ENCODE results near the gene RBM19.

RBM19 gene

GRCh38 chr12:113800201-113800600 is 165.9 kb downstream of the RBM19 start:
- TF ChIP-seq FOXP2 (optimal IDR thresholded peaks at IDR 0.05; ENCODE audit: borderline replicate concordance, extremely low read depth, extremely low read length, insufficient read depth) (no peak), POLR2AphosphoS5 (IDR thresholded peaks at IDR 0.05; ENCODE audit: low read depth, low read length) (no peak), TAF1 (IDR thresholded peaks at IDR 0.05; ENCODE audit: borderline replicate concordance, insufficient read depth, low read length) (no peak), SIN3A (IDR thresholded peaks at IDR 0.05; ENCODE audit: borderline replicate concordance, insufficient read depth, low read length) (no peak)
- TF ChIP-seq, protein P1, sequence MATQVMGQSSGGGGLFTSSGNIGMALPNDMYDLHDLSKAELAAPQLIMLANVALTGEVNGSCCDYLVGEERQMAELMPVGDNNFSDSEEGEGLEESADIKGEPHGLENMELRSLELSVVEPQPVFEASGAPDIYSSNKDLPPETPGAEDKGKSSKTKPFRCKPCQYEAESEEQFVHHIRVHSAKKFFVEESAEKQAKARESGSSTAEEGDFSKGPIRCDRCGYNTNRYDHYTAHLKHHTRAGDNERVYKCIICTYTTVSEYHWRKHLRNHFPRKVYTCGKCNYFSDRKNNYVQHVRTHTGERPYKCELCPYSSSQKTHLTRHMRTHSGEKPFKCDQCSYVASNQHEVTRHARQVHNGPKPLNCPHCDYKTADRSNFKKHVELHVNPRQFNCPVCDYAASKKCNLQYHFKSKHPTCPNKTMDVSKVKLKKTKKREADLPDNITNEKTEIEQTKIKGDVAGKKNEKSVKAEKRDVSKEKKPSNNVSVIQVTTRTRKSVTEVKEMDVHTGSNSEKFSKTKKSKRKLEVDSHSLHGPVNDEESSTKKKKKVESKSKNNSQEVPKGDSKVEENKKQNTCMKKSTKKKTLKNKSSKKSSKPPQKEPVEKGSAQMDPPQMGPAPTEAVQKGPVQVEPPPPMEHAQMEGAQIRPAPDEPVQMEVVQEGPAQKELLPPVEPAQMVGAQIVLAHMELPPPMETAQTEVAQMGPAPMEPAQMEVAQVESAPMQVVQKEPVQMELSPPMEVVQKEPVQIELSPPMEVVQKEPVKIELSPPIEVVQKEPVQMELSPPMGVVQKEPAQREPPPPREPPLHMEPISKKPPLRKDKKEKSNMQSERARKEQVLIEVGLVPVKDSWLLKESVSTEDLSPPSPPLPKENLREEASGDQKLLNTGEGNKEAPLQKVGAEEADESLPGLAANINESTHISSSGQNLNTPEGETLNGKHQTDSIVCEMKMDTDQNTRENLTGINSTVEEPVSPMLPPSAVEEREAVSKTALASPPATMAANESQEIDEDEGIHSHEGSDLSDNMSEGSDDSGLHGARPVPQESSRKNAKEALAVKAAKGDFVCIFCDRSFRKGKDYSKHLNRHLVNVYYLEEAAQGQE (IDR thresholded peaks at IDR 0.05; ENCODE audit: insufficient read depth in 1 of 2, low read depth in 2 of 2, low read length in 2 of 2), result no peak

DNA sequence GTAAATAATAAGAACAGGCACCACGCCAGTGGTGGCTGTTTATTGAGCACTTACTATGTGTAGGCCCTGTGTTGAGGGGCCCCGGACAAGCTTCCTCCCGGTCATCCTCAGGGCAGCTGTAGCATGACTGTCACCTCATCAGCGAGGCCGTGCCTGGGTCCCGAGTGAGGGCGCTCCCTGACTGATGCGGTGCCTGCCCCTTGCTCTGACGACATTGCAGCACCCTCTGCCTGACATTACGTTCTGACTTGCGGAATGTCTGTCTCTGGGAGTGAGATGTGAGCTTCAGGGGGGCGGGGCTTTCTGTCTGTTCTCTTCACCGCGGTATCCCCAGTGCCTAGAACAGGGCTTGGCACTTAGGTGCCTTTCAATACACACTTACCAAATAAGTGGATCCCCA is 167.6 kb downstream of the RBM19 start:
- TF ChIP-seq SIN3A (IDR thresholded peaks at IDR 0.05; ENCODE audit: borderline replicate concordance, insufficient read depth, low read length) (no peak), FOXP2 (optimal IDR thresholded peaks at IDR 0.05; ENCODE audit: borderline replicate concordance, extremely low read depth, extremely low read length, insufficient read depth) (no peak)
- TF ChIP-seq, protein P1 (IDR thresholded peaks at IDR 0.05; ENCODE audit: insufficient read depth in 1 of 2, low read depth in 2 of 2, low read length in 2 of 2), result no peak

DNA sequence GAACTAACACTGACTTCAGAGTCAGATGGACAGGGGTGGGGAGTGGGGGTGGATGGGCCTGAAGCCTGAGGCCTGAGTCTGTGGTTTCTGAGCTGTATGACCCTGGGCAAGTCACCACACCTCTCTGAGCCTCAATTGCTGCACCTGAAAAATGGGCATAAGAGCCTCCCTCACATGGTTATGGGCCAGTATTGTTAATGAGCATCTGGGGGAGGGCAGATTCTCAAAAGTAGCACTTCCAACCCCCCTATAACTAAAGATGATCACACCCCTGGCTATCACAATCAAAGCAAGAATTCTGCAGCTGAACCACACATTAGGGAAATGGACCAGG is 168.6 kb downstream of the RBM19 start:
- TF ChIP-seq FOXP2 (optimal IDR thresholded peaks at IDR 0.05; ENCODE audit: borderline replicate concordance, extremely low read depth, extremely low read length, insufficient read depth) (no peak), SIN3A (IDR thresholded peaks at IDR 0.05; ENCODE audit: borderline replicate concordance, insufficient read depth, low read length) (no peak), POLR2AphosphoS5 (IDR thresholded peaks at IDR 0.05; ENCODE audit: low read depth, low read length) (no peak)

DNA sequence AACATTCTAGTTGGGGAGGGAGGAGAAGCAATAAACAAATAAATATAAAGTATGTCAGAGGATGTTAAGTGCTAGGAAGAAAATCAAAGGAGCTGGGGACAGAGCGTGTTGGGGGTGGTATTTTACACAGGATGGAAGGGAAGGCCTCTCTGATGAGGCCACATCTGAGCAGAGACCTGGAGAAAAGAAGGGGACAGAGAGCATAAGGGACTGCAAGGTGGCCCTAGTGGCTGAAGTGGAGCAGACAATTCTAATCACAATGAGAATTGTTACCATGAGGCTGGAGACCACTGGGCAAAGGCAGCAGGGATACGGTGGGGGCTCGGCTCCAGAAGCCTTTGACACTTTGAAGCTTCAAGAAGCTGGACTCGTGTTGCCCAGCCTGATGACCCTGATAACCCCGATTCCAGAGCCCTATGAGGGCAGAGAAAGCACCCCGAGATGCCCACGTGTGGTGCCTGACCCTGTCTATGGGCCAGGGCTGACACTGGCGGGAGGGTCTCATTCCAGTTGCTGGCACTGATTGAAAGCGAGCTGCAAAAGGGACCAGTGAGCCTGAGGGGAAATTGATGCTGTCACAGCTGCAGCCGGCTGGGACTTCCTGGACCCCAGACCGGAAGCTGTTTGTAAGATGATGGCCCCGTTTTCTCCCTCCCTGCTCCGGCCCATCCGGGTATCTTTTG is 169.1 kb downstream of the RBM19 start:
- no peak for TF ChIP-seq SIN3A (IDR thresholded peaks at IDR 0.05; ENCODE audit: borderline replicate concordance, insufficient read depth, low read length)
- no peak for TF ChIP-seq TAF1 (IDR thresholded peaks at IDR 0.05; ENCODE audit: borderline replicate concordance, insufficient read depth, low read length)
- no peak for TF ChIP-seq POLR2AphosphoS5 (IDR thresholded peaks at IDR 0.05; ENCODE audit: low read depth, low read length)
- TF ChIP-seq FOXP2 (optimal IDR thresholded peaks at IDR 0.05; ENCODE audit: borderline replicate concordance, extremely low read depth, extremely low read length, insufficient read depth), result no peak
- TF ChIP-seq, protein P1 (IDR thresholded peaks at IDR 0.05; ENCODE audit: insufficient read depth in 1 of 2, low read depth in 2 of 2, low read length in 2 of 2), result no peak

DNA sequence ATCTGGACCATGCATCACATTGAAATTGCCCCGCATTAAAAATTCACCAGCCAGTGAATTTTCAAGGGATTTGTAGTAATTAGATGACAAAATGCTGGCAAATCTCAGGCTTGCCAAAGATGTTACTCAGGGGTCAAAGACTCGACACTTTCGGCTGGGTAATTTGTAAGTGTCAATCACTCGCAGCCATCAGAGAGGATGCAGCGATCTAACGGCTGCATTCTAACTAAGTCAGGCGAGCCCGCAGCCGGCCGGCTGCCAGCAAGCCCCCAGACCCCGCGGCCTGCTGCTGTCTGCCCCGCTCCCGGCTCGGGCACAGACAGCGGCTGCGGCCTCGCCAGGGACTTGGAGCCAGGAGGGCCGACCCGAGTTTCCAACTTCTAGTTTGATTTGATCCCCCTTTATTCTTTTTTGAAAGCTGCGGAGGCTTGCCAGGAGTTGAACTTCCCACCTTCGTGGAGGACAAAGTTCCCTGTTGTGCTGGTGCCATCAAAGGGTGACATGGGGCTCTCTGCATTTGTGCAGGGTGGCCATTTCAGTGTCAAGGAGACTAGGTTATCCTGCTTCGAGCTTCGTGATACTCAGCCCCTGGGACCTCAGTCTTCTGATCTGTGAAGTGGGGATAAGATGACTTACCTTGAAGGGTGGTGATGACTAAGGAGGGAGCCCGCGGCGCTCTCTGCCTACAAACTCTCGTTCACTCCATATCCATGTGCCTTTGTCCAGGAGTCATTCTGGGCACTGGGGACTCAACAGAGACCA is 169.9 kb downstream of the RBM19 start:
- TF ChIP-seq, protein P1 (IDR thresholded peaks at IDR 0.05; ENCODE audit: insufficient read depth in 1 of 2, low read depth in 2 of 2, low read length in 2 of 2), result no peak
- TF ChIP-seq FOXP2 (optimal IDR thresholded peaks at IDR 0.05; ENCODE audit: borderline replicate concordance, extremely low read depth, extremely low read length, insufficient read depth) (no peak), TAF1 (IDR thresholded peaks at IDR 0.05; ENCODE audit: borderline replicate concordance, insufficient read depth, low read length) (no peak)

All from PFSK-1 (cell line).